ENCODE measurements around the gene HSD17B13. TPM values are rescaled to one million over a fixed set of nuclear protein-coding genes. Genes with fewer than 3 reads are reported as not detected.

Gene HSD17B13
- total RNA-seq, 1 experiment from 2014 or later = 0.56 TPM

DNA sequence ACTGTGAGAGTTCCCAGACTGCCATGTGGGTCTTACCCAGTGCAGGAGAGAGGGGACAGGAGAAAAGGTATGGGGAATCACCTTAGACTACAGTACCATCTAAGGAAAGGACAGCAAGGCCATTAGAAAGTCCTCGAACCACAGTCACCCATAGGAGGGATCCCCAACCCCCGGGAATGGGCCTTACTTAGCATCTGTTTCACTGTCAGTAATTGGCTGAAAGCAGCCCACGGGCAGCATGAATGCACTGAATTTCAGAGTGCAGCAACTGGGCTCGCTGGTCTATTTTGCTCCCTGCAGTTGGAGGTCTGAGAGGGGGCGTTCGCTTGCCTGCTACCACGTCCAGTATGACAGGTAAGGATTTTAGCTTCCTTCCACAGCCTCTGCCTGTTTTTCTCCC is 51.9 kb downstream of the HSD17B13 start:
- Histone ChIP-seq H3K9me2 (replicated peaks; ENCODE audit: insufficient read depth, low read length) (no peaks in the 10 kb centered on the region), H3K27me3 (ENCODE audit: low read length) (no peaks in the 10 kb centered on the region), H2AFZ (ENCODE audit: low read length) (no peak overlapping the region), H3K9ac (ENCODE audit: low read length) (no peak overlapping the region), H3K4me2 (ENCODE audit: low read depth, low read length, poor library complexity, severe bottlenecking) (no peak overlapping the region), H3K36me3 (ENCODE audit: insufficient read depth, low read length) (no peaks in the 10 kb centered on the region), H3K4me3 (ENCODE audit: low read length) (no peak overlapping the region), H4K20me1 (ENCODE audit: insufficient read depth, low read depth, low read length) (no peaks in the 10 kb centered on the region), H3K4me1 (ENCODE audit: low read length) (no peaks in the 10 kb centered on the region), H3K9me3 (ENCODE audit: low read length) (no peaks in the 10 kb centered on the region), H3K27ac (ENCODE audit: low read length) (no peak overlapping the region), H3K79me2 (ENCODE audit: low read length) (no peaks in the 10 kb centered on the region)
- DNase-seq = no peak

DNA sequence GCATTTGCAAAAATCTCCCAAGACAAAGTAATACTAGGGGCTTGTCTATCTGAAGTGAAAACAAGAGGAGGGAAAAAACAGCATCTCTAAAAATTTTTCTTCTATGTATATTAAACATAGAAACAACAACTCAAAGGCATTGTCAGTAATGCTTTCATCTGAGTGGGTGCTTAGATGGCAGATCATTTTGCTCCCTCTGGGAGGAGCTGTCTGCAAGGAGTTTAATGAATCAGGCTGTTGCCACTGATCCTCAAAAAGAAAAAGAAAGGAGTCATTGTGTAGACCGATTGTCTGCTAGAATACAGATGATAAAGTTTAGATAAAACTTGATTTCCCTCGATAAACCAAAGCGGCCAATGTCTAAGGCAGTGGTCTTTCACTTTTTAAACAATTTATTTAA is 52.5 kb downstream of the HSD17B13 start:
- H3K27ac ChIP-seq (ENCODE audit: low read length) = no peak overlapping the region
- H4K20me1 ChIP-seq (ENCODE audit: insufficient read depth, low read depth, low read length) = no peaks in the 10 kb centered on the region
- H3K9me2 ChIP-seq (replicated peaks; ENCODE audit: insufficient read depth, low read length) = no peaks in the 10 kb centered on the region
- DNase-seq = peak; percentile 51
- H3K36me3 ChIP-seq (ENCODE audit: insufficient read depth, low read length) = no peaks in the 10 kb centered on the region
- H3K9ac ChIP-seq (ENCODE audit: low read length) = no peak overlapping the region
- no peak overlapping the region for H3K4me2 ChIP-seq (ENCODE audit: low read depth, low read length, poor library complexity, severe bottlenecking)
- H3K4me3 ChIP-seq (ENCODE audit: low read length) = no peak overlapping the region
- H2AFZ ChIP-seq (ENCODE audit: low read length) = no peak overlapping the region
- no peaks in the 10 kb centered on the region for H3K4me1 ChIP-seq (ENCODE audit: low read length)
- no peaks in the 10 kb centered on the region for H3K9me3 ChIP-seq (ENCODE audit: low read length)
- H3K79me2 ChIP-seq (ENCODE audit: low read length) = no peaks in the 10 kb centered on the region
- no peaks in the 10 kb centered on the region for H3K27me3 ChIP-seq (ENCODE audit: low read length)

- Histone ChIP-seq H3K9ac (ENCODE audit: low read length) (no peak overlapping the region), H3K27ac (ENCODE audit: low read length) (no peak overlapping the region), H3K9me3 (ENCODE audit: low read length) (no peaks in the 10 kb centered on the region), H3K4me3 (ENCODE audit: low read length) (no peak overlapping the region), H3K4me2 (ENCODE audit: low read depth, low read length, poor library complexity, severe bottlenecking) (no peak overlapping the region), H2AFZ (ENCODE audit: low read length) (no peak overlapping the region), H3K9me2 (replicated peaks; ENCODE audit: insufficient read depth, low read length) (no peaks in the 10 kb centered on the region), H3K27me3 (ENCODE audit: low read length) (no peaks in the 10 kb centered on the region), H3K4me1 (ENCODE audit: low read length) (no peaks in the 10 kb centered on the region), H3K36me3 (ENCODE audit: insufficient read depth, low read length) (no peaks in the 10 kb centered on the region), H4K20me1 (ENCODE audit: insufficient read depth, low read depth, low read length) (no peaks in the 10 kb centered on the region), H3K79me2 (ENCODE audit: low read length) (no peaks in the 10 kb centered on the region)
- no peak for DNase-seq
Measured at GRCh38 chr4:87268411-87268810, 54.3 kb downstream of the HSD17B13 start.

DNA sequence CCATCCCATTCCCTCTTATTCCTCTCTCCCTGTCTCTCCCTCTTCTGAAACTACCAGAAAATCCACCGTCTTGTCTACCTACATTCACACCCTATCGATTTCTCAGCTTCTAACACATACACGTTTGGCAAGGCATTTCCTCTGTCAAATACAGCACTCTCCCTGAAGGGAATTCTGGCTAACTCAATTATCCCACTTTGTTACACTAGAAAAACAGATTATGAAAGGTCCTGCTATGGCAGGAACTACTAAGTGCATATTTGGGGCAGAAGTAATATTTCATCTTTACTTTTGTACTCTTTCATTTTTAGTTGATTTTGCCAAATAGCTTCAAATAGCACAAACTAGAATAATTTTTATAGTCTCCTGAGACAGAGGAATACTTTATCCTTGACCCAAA is 55.7 kb downstream of the HSD17B13 start:
- no peak overlapping the region for H2AFZ ChIP-seq (ENCODE audit: low read length)
- no peaks in the 10 kb centered on the region for H3K9me2 ChIP-seq (replicated peaks; ENCODE audit: insufficient read depth, low read length)
- no peak for DNase-seq
- H3K79me2 ChIP-seq (ENCODE audit: low read length) = no peaks in the 10 kb centered on the region
- no peak overlapping the region for H3K9ac ChIP-seq (ENCODE audit: low read length)
- no peak overlapping the region for H3K4me2 ChIP-seq (ENCODE audit: low read depth, low read length, poor library complexity, severe bottlenecking)
- no peaks in the 10 kb centered on the region for H4K20me1 ChIP-seq (ENCODE audit: insufficient read depth, low read depth, low read length)
- H3K27me3 ChIP-seq (ENCODE audit: low read length) = no peaks in the 10 kb centered on the region
- H3K36me3 ChIP-seq (ENCODE audit: insufficient read depth, low read length) = no peaks in the 10 kb centered on the region
- H3K4me3 ChIP-seq (ENCODE audit: low read length) = no peak overlapping the region
- H3K27ac ChIP-seq (ENCODE audit: low read length) = no peak overlapping the region
- H3K9me3 ChIP-seq (ENCODE audit: low read length) = no peaks in the 10 kb centered on the region
- no peaks in the 10 kb centered on the region for H3K4me1 ChIP-seq (ENCODE audit: low read length)

DNA sequence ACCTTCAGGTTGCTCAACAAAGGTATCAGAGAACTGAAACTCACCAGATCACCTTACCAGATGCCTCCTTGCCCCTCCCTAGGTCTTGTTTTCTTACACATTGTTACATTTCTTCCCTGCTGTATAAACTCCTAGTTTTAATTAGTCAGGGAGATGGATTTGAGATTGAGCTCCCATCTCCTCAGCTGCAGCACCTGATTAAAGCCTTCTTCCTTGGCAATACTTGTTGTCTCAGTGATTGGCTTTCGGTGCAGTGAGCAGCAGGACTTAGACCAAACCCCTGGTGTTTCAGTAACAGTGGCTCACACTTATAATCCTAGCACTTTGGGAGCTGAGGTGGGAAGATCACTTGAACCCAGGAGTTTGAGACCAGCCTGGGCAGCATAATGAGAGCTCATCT is 59.8 kb downstream of the HSD17B13 start:
- no peaks in the 10 kb centered on the region for H3K79me2 ChIP-seq (ENCODE audit: low read length)
- H2AFZ ChIP-seq (ENCODE audit: low read length) = no peak overlapping the region
- no peaks in the 10 kb centered on the region for H3K9me2 ChIP-seq (replicated peaks; ENCODE audit: insufficient read depth, low read length)
- H3K9me3 ChIP-seq (ENCODE audit: low read length) = no peaks in the 10 kb centered on the region
- DNase-seq = no peak
- no peak overlapping the region for H3K4me2 ChIP-seq (ENCODE audit: low read depth, low read length, poor library complexity, severe bottlenecking)
- no peaks in the 10 kb centered on the region for H3K4me1 ChIP-seq (ENCODE audit: low read length)
- H3K27ac ChIP-seq (ENCODE audit: low read length) = no peak overlapping the region
- H3K27me3 ChIP-seq (ENCODE audit: low read length) = no peaks in the 10 kb centered on the region
- no peaks in the 10 kb centered on the region for H4K20me1 ChIP-seq (ENCODE audit: insufficient read depth, low read depth, low read length)
- no peaks in the 10 kb centered on the region for H3K36me3 ChIP-seq (ENCODE audit: insufficient read depth, low read length)
- no peak overlapping the region for H3K4me3 ChIP-seq (ENCODE audit: low read length)
- no peak overlapping the region for H3K9ac ChIP-seq (ENCODE audit: low read length)

GRCh38 chr4:87260477-87260876 is 62.2 kb downstream of the HSD17B13 start:
- Histone ChIP-seq H3K4me1 (ENCODE audit: low read length) (no peaks in the 10 kb centered on the region), H3K9me2 (replicated peaks; ENCODE audit: insufficient read depth, low read length) (no peaks in the 10 kb centered on the region), H2AFZ (ENCODE audit: low read length) (no peak overlapping the region), H4K20me1 (ENCODE audit: insufficient read depth, low read depth, low read length) (no peaks in the 10 kb centered on the region), H3K9ac (ENCODE audit: low read length) (no peak overlapping the region), H3K27me3 (ENCODE audit: low read length) (no peaks in the 10 kb centered on the region), H3K79me2 (ENCODE audit: low read length) (no peaks in the 10 kb centered on the region), H3K4me2 (ENCODE audit: low read depth, low read length, poor library complexity, severe bottlenecking) (no peak overlapping the region), H3K36me3 (ENCODE audit: insufficient read depth, low read length) (no peaks in the 10 kb centered on the region), H3K4me3 (ENCODE audit: low read length) (no peak overlapping the region), H3K9me3 (ENCODE audit: low read length) (no peaks in the 10 kb centered on the region; the same call in 1 of the 2 replicates), H3K27ac (ENCODE audit: low read length) (no peak overlapping the region)
- no peak for DNase-seq

DNA sequence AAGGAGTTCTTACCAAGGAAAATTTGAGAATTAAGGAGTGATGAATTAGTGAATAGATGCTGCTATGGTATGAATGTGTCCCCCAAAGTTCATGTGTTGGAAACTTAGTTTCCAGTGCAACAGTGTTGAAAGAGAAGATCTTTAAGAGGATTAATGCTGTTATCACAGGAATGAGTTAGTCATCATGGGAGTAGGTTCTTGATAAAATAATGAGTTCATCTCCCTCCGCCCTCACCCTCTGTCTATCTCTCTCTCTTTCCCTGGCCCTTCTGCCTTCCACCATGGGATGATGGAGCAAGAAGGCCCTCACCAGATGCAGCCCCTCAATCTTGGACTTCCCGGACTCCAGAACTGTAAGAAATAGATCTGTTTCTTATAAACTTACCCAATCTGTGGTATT is 64.0 kb downstream of the HSD17B13 start:
- no peaks in the 10 kb centered on the region for H3K4me1 ChIP-seq (ENCODE audit: low read length)

DNA sequence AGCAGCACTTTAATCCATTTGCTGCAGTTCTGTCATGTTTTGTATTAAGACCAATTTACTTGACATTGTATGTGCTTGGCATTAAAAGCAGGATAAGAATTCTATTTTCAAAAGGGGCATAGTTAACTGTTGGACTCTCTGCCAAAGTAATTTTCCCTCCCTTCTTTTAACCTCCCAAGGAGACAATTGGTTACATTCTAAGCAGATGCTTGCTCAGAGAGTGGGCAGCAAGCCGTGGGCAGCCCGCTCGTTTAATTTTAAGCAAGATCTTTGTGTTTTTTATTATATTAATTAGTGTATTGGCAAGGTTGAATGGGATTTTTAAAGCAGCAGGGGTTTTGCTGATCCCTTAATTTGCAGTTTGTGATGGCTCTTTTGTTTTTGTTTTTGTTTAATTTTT is 65.2 kb downstream of the HSD17B13 start:
- Histone ChIP-seq H3K79me2 (ENCODE audit: low read length) (no peaks in the 10 kb centered on the region), H2AFZ (ENCODE audit: low read length) (no peak overlapping the region), H3K9me2 (replicated peaks; ENCODE audit: insufficient read depth, low read length) (no peaks in the 10 kb centered on the region), H3K4me1 (ENCODE audit: low read length) (no peaks in the 10 kb centered on the region), H3K4me3 (ENCODE audit: low read length) (no peak overlapping the region), H3K27ac (ENCODE audit: low read length) (no peak overlapping the region), H3K27me3 (ENCODE audit: low read length) (no peaks in the 10 kb centered on the region), H3K9ac (ENCODE audit: low read length) (no peak overlapping the region), H4K20me1 (ENCODE audit: insufficient read depth, low read depth, low read length) (no peaks in the 10 kb centered on the region), H3K9me3 (ENCODE audit: low read length) (no peaks in the 10 kb centered on the region; the same call in 1 of the 2 replicates), H3K36me3 (ENCODE audit: insufficient read depth, low read length) (no peaks in the 10 kb centered on the region), H3K4me2 (ENCODE audit: low read depth, low read length, poor library complexity, severe bottlenecking) (no peak overlapping the region)
- DNase-seq = no peak

More for the DNA sequence above, 64.0 kb downstream of the HSD17B13 start:
- Histone ChIP-seq H3K27ac (ENCODE audit: low read length) (no peak overlapping the region), H3K27me3 (ENCODE audit: low read length) (no peaks in the 10 kb centered on the region), H4K20me1 (ENCODE audit: insufficient read depth, low read depth, low read length) (no peaks in the 10 kb centered on the region), H3K36me3 (ENCODE audit: insufficient read depth, low read length) (no peaks in the 10 kb centered on the region), H3K9ac (ENCODE audit: low read length) (no peak overlapping the region), H3K9me2 (replicated peaks; ENCODE audit: insufficient read depth, low read length) (no peaks in the 10 kb centered on the region), H3K79me2 (ENCODE audit: low read length) (no peaks in the 10 kb centered on the region), H3K9me3 (ENCODE audit: low read length) (no peaks in the 10 kb centered on the region; the same call in 1 of the 2 replicates), H2AFZ (ENCODE audit: low read length) (no peak overlapping the region), H3K4me2 (ENCODE audit: low read depth, low read length, poor library complexity, severe bottlenecking) (no peak overlapping the region), H3K4me3 (ENCODE audit: low read length) (no peak overlapping the region)
- DNase-seq = no peak

DNA sequence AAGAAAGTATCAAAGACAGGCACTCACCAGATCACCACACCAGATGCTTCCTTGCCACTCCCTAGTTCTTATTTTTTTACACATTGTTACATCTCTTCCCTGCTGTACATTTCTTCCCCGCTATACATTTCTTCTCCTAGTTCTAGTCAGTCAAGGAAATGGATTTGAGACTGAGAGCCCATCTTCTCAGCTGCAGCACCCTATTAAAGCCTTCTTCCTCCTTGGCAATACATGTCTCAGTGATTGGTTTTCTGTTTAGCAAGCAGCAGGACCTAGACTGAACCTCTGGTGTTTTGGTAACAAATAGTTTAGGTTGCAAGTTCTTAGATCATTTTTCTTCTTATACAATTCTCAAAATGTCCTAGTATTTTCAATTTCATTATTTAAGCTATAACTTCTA is 66.9 kb downstream of the HSD17B13 start:
- no peaks in the 10 kb centered on the region for H3K36me3 ChIP-seq (ENCODE audit: insufficient read depth, low read length)
- DNase-seq = no peak
- H3K27me3 ChIP-seq (ENCODE audit: low read length) = no peaks in the 10 kb centered on the region
- no peaks in the 10 kb centered on the region for H3K4me1 ChIP-seq (ENCODE audit: low read length)
- no peak overlapping the region for H2AFZ ChIP-seq (ENCODE audit: low read length)
- no peaks in the 10 kb centered on the region for H3K79me2 ChIP-seq (ENCODE audit: low read length)
- H3K9me3 ChIP-seq (ENCODE audit: low read length) = no peaks in the 10 kb centered on the region; the same call in 1 of the 2 replicates
- H3K27ac ChIP-seq (ENCODE audit: low read length) = no peak overlapping the region
- no peaks in the 10 kb centered on the region for H4K20me1 ChIP-seq (ENCODE audit: insufficient read depth, low read depth, low read length)
- H3K4me3 ChIP-seq (ENCODE audit: low read length) = no peak overlapping the region
- no peak overlapping the region for H3K4me2 ChIP-seq (ENCODE audit: low read depth, low read length, poor library complexity, severe bottlenecking)
- no peak overlapping the region for H3K9ac ChIP-seq (ENCODE audit: low read length)
- H3K9me2 ChIP-seq (replicated peaks; ENCODE audit: insufficient read depth, low read length) = no peaks in the 10 kb centered on the region
